Keratinocyte (primary cell): ENCODE data around the gene MAGI1.

Experiments
- CTCF ChIP-seq, 3 experiments: IDR thresholded peaks in 1 of 3; conservative IDR thresholded peaks in 1 of 3; optimal IDR thresholded peaks in 1 of 3; 2 replicates in 2 of 3; 3 replicates in 1 of 3; pipeline versions ENCODE3 to v1.5.1; 2011; ENCODE audit warnings: low read length in 3 of 3, mild to moderate bottlenecking in 3 of 3, moderate library complexity in 2 of 3, control low read depth in 1 of 3, inconsistent platforms in 1 of 3; ENCODE audit not compliant: insufficient read depth in 2 of 3; ENCODE audit errors: extremely low read depth in 1 of 3
- EZH2 ChIP-seq: IDR thresholded peaks from one replicate; pipeline ENCODE4 v1.6.1; 2012; ENCODE audit warnings: inconsistent platforms, mild to moderate bottlenecking, low read length, moderate library complexity

- TF ChIP-seq CTCF (optimal IDR thresholded peaks at IDR 0.05 in 1 of 3, IDR thresholded peaks at IDR 0.05 in 1 of 3, conservative IDR thresholded peaks at IDR 0.05 in 1 of 3; ENCODE audit: extremely low read depth in 1 of 3, insufficient read depth in 2 of 3, low read length in 3 of 3), result no peak
- no peak for TF ChIP-seq EZH2
Measured at GRCh38 chr3:65448120-65448519, 590.6 kb downstream of the MAGI1 start.
